ENCODE measurements around the gene MYLK2.

MYLK2 gene

GRCh38 chr20:31785089-31785488 lies 34.1 kb upstream of the MYLK2 start:
- no peak overlapping the region for H3K4me3 ChIP-seq
- TF ChIP-seq CTCF (IDR thresholded peaks at IDR 0.05), result no peak
- no peak for DNase-seq (ENCODE audit: low spot score)
- no peak overlapping the region for H3K27ac ChIP-seq

DNA sequence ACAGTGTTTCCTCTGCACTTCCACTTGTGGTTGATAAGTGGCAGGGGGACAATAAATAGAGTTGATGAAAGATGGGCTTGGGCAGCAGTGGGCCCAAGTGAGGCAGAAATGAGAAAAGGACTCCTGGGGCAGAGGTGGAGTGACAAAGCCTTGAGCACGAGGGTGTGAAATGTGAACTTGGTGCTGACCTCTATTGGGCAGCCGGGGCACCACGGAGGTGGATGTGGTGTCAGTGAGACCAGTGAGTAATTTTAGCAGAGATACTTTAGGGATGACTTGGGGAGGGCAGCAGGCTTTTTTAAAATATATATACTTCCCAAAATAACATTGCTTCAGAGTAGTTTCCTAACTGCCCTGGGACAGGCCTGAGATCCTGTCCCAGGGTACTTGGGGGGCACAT lies 30.6 kb upstream of the MYLK2 start:
- TF ChIP-seq CTCF (IDR thresholded peaks at IDR 0.05), result no peak
- no peak overlapping the region for H3K4me3 ChIP-seq
- no peak overlapping the region for H3K27ac ChIP-seq
- no peak for DNase-seq (ENCODE audit: low spot score)

- DNase-seq (ENCODE audit: low spot score), result no peak
- TF ChIP-seq CTCF (IDR thresholded peaks at IDR 0.05), result no peak
- no peak overlapping the region for H3K4me3 ChIP-seq
Measured at GRCh38 chr20:31790401-31790800, 28.8 kb upstream of the MYLK2 start.

DNA sequence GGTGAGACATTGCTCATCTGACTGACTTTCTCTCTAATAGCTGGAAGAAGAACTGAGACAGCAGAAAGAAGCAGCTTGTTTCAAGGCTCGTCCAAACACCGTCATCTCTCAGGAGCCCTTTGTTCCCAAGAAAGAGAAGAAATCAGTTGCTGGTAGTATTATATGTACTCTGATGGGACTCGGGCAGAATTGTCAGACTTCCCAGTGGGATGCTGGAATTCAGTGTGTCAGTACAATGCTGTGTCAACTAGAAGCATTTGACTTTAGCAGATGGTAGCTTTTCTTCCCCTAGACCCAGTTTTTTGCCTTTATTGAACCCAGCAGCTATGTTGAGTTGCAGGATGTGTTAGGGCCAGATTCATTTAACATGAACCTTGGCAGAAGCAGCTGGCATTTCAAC lies 21.8 kb upstream of the MYLK2 start:
- H3K4me3 ChIP-seq, result no peak overlapping the region
- no peak overlapping the region for H3K27ac ChIP-seq
- DNase-seq (ENCODE audit: low spot score), result no peak
- no peak for TF ChIP-seq CTCF (IDR thresholded peaks at IDR 0.05)

More at GRCh38 chr20:31790401-31790800, 28.8 kb upstream of the MYLK2 start:
- no peak overlapping the region for H3K27ac ChIP-seq

DNA sequence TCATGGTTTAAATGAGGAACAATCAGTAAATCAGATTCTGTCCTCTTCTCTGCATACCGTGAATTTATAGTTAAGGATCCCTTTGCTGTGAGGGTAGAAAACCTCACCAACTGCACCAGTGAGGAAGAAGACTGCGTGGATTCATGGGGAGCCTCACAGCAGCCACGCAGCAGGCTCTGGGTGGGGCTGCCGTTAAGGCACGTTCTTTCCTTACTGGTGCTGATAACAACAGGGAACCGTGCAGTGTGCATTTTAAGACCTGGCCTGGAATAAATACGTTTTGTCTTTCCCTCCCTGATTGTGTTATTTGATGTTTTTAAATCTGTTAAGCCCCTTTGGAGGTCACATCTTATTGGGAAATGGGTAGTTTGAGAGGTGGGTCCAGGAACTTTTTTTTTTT lies 17.6 kb upstream of the MYLK2 start:
- Histone ChIP-seq H3K27ac (no peak overlapping the region), H3K4me3 (no peak overlapping the region)
- TF ChIP-seq CTCF (IDR thresholded peaks at IDR 0.05), result no peak
- no peak for DNase-seq (ENCODE audit: low spot score)

DNA sequence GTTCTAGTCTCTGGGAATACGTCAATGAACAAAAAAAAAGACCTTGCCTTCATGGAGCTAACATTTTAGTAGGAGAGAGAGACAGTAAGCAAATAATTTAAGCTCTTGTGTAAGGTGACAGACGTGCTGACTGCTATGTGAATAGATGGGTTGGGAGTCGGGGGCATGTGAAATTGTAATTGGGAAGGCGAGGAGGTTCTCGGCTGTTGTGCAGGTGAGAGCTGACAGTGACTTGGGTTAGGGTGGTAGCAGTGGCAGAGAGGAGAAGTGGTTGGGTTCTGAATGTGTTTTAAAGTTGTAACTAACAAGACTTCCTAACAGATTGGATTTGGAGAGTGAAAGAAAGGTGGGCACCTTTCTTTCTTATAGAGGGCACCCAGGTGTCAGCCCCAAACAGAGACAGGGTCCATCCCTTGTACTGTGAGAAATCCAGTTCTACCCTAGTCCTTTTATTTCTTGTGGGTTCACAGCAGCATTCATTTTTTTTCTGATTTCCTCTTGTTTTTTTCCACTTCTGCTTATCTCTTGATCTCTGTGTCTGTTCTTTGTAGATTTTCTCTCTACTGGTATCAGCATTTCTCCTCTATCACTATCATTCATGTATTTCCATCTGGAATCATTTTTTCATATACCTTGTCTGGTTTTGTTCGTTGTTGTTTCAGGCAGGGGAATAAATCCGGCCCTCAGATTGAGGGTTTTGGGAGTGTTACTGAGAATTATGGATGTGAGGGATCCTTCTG lies 15.4 kb upstream of the MYLK2 start:
- DNase-seq (ENCODE audit: low spot score), result no peak
- no peak for TF ChIP-seq CTCF (IDR thresholded peaks at IDR 0.05)
- Histone ChIP-seq H3K27ac (no peak overlapping the region), H3K4me3 (no peak overlapping the region)

All from coronary artery (tissue), 2 donors.